Kidney epithelial cell (primary cell): ENCODE data around the gene ZNF423. TPM values are rescaled to one million over a fixed set of nuclear protein-coding genes. Genes with fewer than 3 reads are reported as not detected.

Experiments used
- DNase-seq: peaks from one replicate; pipeline ENCODE4 v3.0.0-alpha.2; 2010; ENCODE audit warnings: low read depth
- H3K27me3 ChIP-seq: 2 replicates; pipeline ENCODE4 v1.6.0; 2011; ENCODE audit warnings: low read length; ENCODE audit not compliant: control insufficient read depth, insufficient read depth
- H3K36me3 ChIP-seq: 2 replicates; pipeline ENCODE4 v1.5.1; 2011; ENCODE audit warnings: low read length; ENCODE audit not compliant: control insufficient read depth, insufficient read depth
- H3K4me3 ChIP-seq: 2 replicates; pipeline ENCODE4 v1.5.1; 2011; ENCODE audit warnings: low read depth, mild to moderate bottlenecking, control low read depth, low read length
- CTCF ChIP-seq: IDR thresholded peaks from 2 replicates; pipeline ENCODE4 v1.5.1; 2011; ENCODE audit warnings: mild to moderate bottlenecking, moderate library complexity, low read length, control low read depth, inconsistent platforms; ENCODE audit not compliant: insufficient read depth, poor library complexity, severe bottlenecking
- total RNA-seq: library from RNA; depleted of rRNA; stranded (reverse); fragments of >200 nt; gene quantifications from 2 replicates; pipeline ENCODE4 v1.2.3, GENCODE V29; 2015

ZNF423 gene
- total RNA-seq, 1 donor from 2014 or later: 3.6 TPM

GRCh38 chr16:49654425-49654824 lies 201.5 kb downstream of the ZNF423 start:
- no peak for DNase-seq
- Histone ChIP-seq H3K4me3 (no peak overlapping the region), H3K27me3 (no peaks in the 10 kb centered on the region), H3K36me3 (no peaks in the 10 kb centered on the region)
- no peak for TF ChIP-seq CTCF

GRCh38 chr16:49653577-49653976 lies 202.3 kb downstream of the ZNF423 start:
- TF ChIP-seq CTCF: no peak
- H3K4me3 ChIP-seq: no peak overlapping the region
- no peak for DNase-seq
- no peaks in the 10 kb centered on the region for H3K36me3 ChIP-seq
- no peaks in the 10 kb centered on the region for H3K27me3 ChIP-seq

GRCh38 chr16:49653173-49653570 lies 202.7 kb downstream of the ZNF423 start:
- no peak for DNase-seq
- H3K4me3 ChIP-seq: no peak overlapping the region
- H3K27me3 ChIP-seq: no peaks in the 10 kb centered on the region
- H3K36me3 ChIP-seq: no peaks in the 10 kb centered on the region
- no peak for TF ChIP-seq CTCF

GRCh38 chr16:49652456-49653172 lies 203.3 kb downstream of the ZNF423 start:
- Histone ChIP-seq H3K36me3 (no peaks in the 10 kb centered on the region), H3K27me3 (no peaks in the 10 kb centered on the region), H3K4me3 (no peak overlapping the region)
- no peak for TF ChIP-seq CTCF
- DNase-seq: peak; percentile 56

GRCh38 chr16:49651996-49652395 lies 203.9 kb downstream of the ZNF423 start:
- DNase-seq: no peak
- Histone ChIP-seq H3K4me3 (no peak overlapping the region), H3K27me3 (no peaks in the 10 kb centered on the region), H3K36me3 (no peaks in the 10 kb centered on the region)
- no peak for TF ChIP-seq CTCF

GRCh38 chr16:49651226-49651625 lies 204.7 kb downstream of the ZNF423 start:
- no peak for DNase-seq
- TF ChIP-seq CTCF: no peak
- H3K4me3 ChIP-seq: no peak overlapping the region
- H3K27me3 ChIP-seq: no peaks in the 10 kb centered on the region
- H3K36me3 ChIP-seq: no peaks in the 10 kb centered on the region
